Measurements from ENCODE around the gene ZNF385B.

ZNF385B gene

GRCh38 chr2:179455824-179456223 lies 405.6 kb downstream of the ZNF385B start:
- TF ChIP-seq, protein P1, sequence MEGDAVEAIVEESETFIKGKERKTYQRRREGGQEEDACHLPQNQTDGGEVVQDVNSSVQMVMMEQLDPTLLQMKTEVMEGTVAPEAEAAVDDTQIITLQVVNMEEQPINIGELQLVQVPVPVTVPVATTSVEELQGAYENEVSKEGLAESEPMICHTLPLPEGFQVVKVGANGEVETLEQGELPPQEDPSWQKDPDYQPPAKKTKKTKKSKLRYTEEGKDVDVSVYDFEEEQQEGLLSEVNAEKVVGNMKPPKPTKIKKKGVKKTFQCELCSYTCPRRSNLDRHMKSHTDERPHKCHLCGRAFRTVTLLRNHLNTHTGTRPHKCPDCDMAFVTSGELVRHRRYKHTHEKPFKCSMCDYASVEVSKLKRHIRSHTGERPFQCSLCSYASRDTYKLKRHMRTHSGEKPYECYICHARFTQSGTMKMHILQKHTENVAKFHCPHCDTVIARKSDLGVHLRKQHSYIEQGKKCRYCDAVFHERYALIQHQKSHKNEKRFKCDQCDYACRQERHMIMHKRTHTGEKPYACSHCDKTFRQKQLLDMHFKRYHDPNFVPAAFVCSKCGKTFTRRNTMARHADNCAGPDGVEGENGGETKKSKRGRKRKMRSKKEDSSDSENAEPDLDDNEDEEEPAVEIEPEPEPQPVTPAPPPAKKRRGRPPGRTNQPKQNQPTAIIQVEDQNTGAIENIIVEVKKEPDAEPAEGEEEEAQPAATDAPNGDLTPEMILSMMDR (conservative IDR thresholded peaks at IDR 0.05; ENCODE audit: low read depth, low read length), result no peak
- DNase-seq (ENCODE audit: low read depth), result peak; percentile 34
- H3K4me3 ChIP-seq (ENCODE audit: low read depth, low read length), result no peak overlapping the region

GRCh38 chr2:179455172-179455524 lies 406.3 kb downstream of the ZNF385B start:
- peak; percentile 29 for DNase-seq (ENCODE audit: low read depth)
- TF ChIP-seq, protein P1 (conservative IDR thresholded peaks at IDR 0.05; ENCODE audit: low read depth, low read length), result no peak
- no peak overlapping the region for H3K4me3 ChIP-seq (ENCODE audit: low read depth, low read length)

- DNase-seq (ENCODE audit: low read depth), result peak; percentile 96
- TF ChIP-seq, protein P1 (conservative IDR thresholded peaks at IDR 0.05; ENCODE audit: low read depth, low read length), result no peak
- H3K4me3 ChIP-seq (ENCODE audit: low read depth, low read length), result no peak overlapping the region
Measured at GRCh38 chr2:179454443-179455171, 406.8 kb downstream of the ZNF385B start.

DNA sequence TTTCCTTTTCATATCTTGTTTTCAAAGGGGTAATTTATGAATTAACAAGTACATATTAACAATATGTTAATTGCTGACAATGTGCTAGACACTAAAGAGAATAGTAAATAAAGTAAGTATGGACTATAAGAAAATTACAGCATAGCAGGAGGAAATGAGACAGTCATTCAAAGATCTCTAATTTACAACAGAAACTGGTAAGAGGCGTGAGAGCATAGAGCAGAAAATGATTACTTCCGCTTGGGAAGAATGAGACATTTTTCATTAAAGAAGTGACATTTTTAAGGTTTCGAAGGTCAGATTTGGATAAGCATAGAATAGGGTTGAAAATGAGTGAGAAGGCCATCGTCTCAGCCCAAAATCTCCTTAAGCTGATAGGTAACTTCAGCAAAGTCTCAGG lies 412.4 kb downstream of the ZNF385B start:
- DNase-seq (ENCODE audit: low read depth), result no peak
- H3K4me3 ChIP-seq (ENCODE audit: low read depth, low read length), result no peak overlapping the region
- TF ChIP-seq, protein P1 (conservative IDR thresholded peaks at IDR 0.05; ENCODE audit: low read depth, low read length), result no peak

- DNase-seq (ENCODE audit: low read depth), result peak; percentile 48
- no peak overlapping the region for H3K4me3 ChIP-seq (ENCODE audit: low read depth, low read length)
- TF ChIP-seq, protein P1 (conservative IDR thresholded peaks at IDR 0.05; ENCODE audit: low read depth, low read length), result peak; percentile 52
Measured at GRCh38 chr2:179447839-179448447, 413.5 kb downstream of the ZNF385B start.

GRCh38 chr2:179447421-179447820 lies 414.0 kb downstream of the ZNF385B start:
- no peak overlapping the region for H3K4me3 ChIP-seq (ENCODE audit: low read depth, low read length)
- TF ChIP-seq, protein P1 (conservative IDR thresholded peaks at IDR 0.05; ENCODE audit: low read depth, low read length), result no peak
- DNase-seq (ENCODE audit: low read depth), result no peak

All from choroid plexus epithelial cell (primary cell).